ENCODE measurements around the gene ATRNL1.

DNA sequence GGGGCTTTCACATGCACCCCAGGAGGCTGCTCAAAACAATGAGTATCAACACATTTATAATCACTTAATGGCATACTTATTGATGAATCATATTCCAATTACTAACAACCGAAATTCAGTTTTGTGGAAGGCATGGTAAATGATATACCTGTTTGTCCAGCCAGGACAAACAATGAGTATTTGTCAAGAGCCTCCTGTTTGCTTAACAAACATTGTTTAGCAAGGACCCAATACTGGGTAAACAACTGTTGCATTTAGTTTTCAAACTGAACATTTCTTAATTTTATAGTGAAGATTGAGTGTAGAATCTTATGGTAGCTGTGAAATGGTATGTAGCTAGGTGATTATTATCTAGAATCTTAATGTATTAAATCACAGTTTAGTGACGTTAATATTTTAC lies 473.7 kb downstream of the ATRNL1 start:
- TF ChIP-seq, protein P1, sequence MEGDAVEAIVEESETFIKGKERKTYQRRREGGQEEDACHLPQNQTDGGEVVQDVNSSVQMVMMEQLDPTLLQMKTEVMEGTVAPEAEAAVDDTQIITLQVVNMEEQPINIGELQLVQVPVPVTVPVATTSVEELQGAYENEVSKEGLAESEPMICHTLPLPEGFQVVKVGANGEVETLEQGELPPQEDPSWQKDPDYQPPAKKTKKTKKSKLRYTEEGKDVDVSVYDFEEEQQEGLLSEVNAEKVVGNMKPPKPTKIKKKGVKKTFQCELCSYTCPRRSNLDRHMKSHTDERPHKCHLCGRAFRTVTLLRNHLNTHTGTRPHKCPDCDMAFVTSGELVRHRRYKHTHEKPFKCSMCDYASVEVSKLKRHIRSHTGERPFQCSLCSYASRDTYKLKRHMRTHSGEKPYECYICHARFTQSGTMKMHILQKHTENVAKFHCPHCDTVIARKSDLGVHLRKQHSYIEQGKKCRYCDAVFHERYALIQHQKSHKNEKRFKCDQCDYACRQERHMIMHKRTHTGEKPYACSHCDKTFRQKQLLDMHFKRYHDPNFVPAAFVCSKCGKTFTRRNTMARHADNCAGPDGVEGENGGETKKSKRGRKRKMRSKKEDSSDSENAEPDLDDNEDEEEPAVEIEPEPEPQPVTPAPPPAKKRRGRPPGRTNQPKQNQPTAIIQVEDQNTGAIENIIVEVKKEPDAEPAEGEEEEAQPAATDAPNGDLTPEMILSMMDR (IDR thresholded peaks at IDR 0.05) = no peak
- no peak for TF ChIP-seq POLR2A (IDR thresholded peaks at IDR 0.05)
